A549 (cell line): ENCODE data around the gene TSHZ2. TPM values are rescaled to one million over a fixed set of nuclear protein-coding genes. Genes with fewer than 3 reads are reported as not detected.

Source experiments
- ATAC-seq, 2 experiments: fragments of 200-7000 bp in 1 of 2; fragments of >200 bp in 1 of 2; cut with Nextera tagmentation in 1 of 2; cut with Tn5 transposase in 1 of 2; 3 replicates each; pipeline versions ENCODE4 v1.8.0 to v1.9.1; 2018 to 2020; ENCODE audit warnings: mild to moderate bottlenecking in 1 of 2, moderate library complexity in 1 of 2
- CTCF ChIA-PET: fragments of 300-600 bp; sonication (Branson Sonifier 250); formaldehyde crosslinking; extraction: SDS; loops from one replicate; lab custom pipeline; 2021; ENCODE audit warnings: antibody characterized with exemption, inconsistent platforms; lab: Yijun Ruan, JAX
- POLR2A ChIA-PET: fragments of 350-600 bp; formaldehyde crosslinking; extraction: SDS; loops from one replicate; lab custom pipeline; 2021; ENCODE audit warnings: antibody characterized with exemption, inconsistent platforms; lab: Yijun Ruan, JAX
- DNase-seq, 2 experiments: peaks; one replicate each; pipeline versions ENCODE4 v3.0.0 to v3.0.0-alpha.2; 2011 to 2016; ENCODE audit warnings: low read depth in 1 of 2, low spot score in 1 of 2
- FAIRE-seq: peaks from 2 replicates; lab custom pipeline; 2011; peaks lifted over from hg19 to GRCh38; lab: Jason Lieb, UNC
- H3K27ac ChIP-seq, 2 experiments: fragments of >200 bp; sonication (Bioruptor Twin); formaldehyde crosslinking; 3 replicates each; pipeline ENCODE4 v1.5.1; 2016 to 2017
- H3K4me1 ChIP-seq: fragments of >200 bp; sonication (Bioruptor Twin); formaldehyde crosslinking; 3 replicates; pipeline ENCODE4 v1.6.1; 2016
- H3K4me2 ChIP-seq: fragments of >200 bp; sonication (Bioruptor Twin); formaldehyde crosslinking; 3 replicates; pipeline ENCODE4 v1.6.1; 2016
- H3K4me3 ChIP-seq: fragments of >200 bp; sonication (Bioruptor Twin); formaldehyde crosslinking; 3 replicates; pipeline ENCODE4 v1.5.1; 2016
- H3K9me3 ChIP-seq: fragments of >200 bp; sonication (Bioruptor Twin); formaldehyde crosslinking; 3 replicates; pipeline ENCODE4 v1.6.1; 2016
- CHD2 ChIP-seq: fragments of 150-350 bp; IDR thresholded peaks from 2 replicates; pipeline ENCODE4 v1.6.1; 2014; ENCODE audit warnings: low read length; ENCODE audit not compliant: partially characterized antibody
- CTCF ChIP-seq: fragments of >200 bp; sonication (Bioruptor Twin); formaldehyde crosslinking; IDR thresholded peaks from 3 replicates; pipeline ENCODE4 v1.5.1; 2016
- E2F6 ChIP-seq: IDR thresholded peaks from 2 replicates; pipeline ENCODE4 v1.6.1; 2012; ENCODE audit warnings: low read depth, borderline replicate concordance
- FOSL2 ChIP-seq, 2 experiments: fragments of 450-650 bp in 1 of 2; fragments of >200 bp in 1 of 2; sonication (Bioruptor Twin) in 1 of 2; formaldehyde crosslinking; IDR thresholded peaks; 2 replicates each; pipeline versions ENCODE4 v1.5.0 to v1.6.1; 2016 to 2020; ENCODE audit warnings: mild to moderate bottlenecking in 1 of 2, moderate library complexity in 1 of 2
- FOXS1 ChIP-seq: fragments of 250-450 bp; sonication (Bioruptor Pico); IDR thresholded peaks from 2 replicates; pipeline ENCODE4 v1.5.0; 2020; ENCODE audit warnings: mild to moderate bottlenecking, moderate library complexity
- JUN ChIP-seq, 2 experiments: fragments of >200 bp; sonication (Bioruptor Twin); formaldehyde crosslinking; IDR thresholded peaks; 2 replicates in 1 of 2; 3 replicates in 1 of 2; pipeline ENCODE4 v1.6.1; 2016 to 2017
- MAFK ChIP-seq: fragments of 450-650 bp; IDR thresholded peaks from 2 replicates; pipeline ENCODE4 v1.6.1; 2014; ENCODE audit not compliant: partially characterized antibody
- NFE2L2 ChIP-seq: fragments of 150-350 bp; conservative IDR thresholded peaks from 2 replicates; pipeline ENCODE4 v1.6.1; 2014; ENCODE audit warnings: low read length
- POLR2A ChIP-seq: IDR thresholded peaks from 2 replicates; pipeline ENCODE4 v1.6.1; 2012; ENCODE audit warnings: mild to moderate bottlenecking, low read length
- RAD21 ChIP-seq, 2 experiments: fragments of >200 bp in 1 of 2; sonication (Bioruptor Twin) in 1 of 2; formaldehyde crosslinking in 1 of 2; IDR thresholded peaks in 1 of 2; conservative IDR thresholded peaks in 1 of 2; 2 replicates in 1 of 2; 3 replicates in 1 of 2; pipeline ENCODE4 v1.6.1; 2012 to 2018; ENCODE audit warnings: inconsistent platforms in 1 of 2
- REST ChIP-seq: fragments of 200-600 bp; sonication (generic); IDR thresholded peaks from 2 replicates; pipeline ENCODE4 v1.6.1; 2016; ENCODE audit warnings: antibody characterized with exemption, mild to moderate bottlenecking, moderate library complexity
- SREBF2 ChIP-seq: fragments of 450-650 bp; IDR thresholded peaks from 2 replicates; pipeline ENCODE4 v1.6.1; 2014; ENCODE audit warnings: mild to moderate bottlenecking, moderate library complexity
- USF2 ChIP-seq: fragments of 450-650 bp; IDR thresholded peaks from 2 replicates; pipeline ENCODE4 v1.6.1; 2014; ENCODE audit warnings: antibody characterized with exemption
- ZFP36 ChIP-seq: fragments of 450-650 bp; IDR thresholded peaks from 2 replicates; pipeline ENCODE4 v1.6.1; 2014; ENCODE audit warnings: borderline replicate concordance; ENCODE audit not compliant: partially characterized antibody
- WGBS: methylation state at CpG from one replicate; pipeline ENCODE4 v1.1.6; 2017; ENCODE audit errors: missing lambda C conversion rate; 5-methylcytosine and 5-hydroxymethylcytosine counted together
- polyA plus RNA-seq, 4 experiments: library from polyadenylated mRNA; depleted of rRNA in 3 of 4; stranded (reverse); fragments of >200 nt; fragmentation: RNase III in 1 of 4; extraction: RNeasy Plus Mini Kit Qiagen cat#74134 plus additional on column Dnase treatment in 1 of 4; gene quantifications; 2 replicates in 3 of 4; 3 replicates in 1 of 4; pipeline ENCODE4 v1.2.3, GENCODE V29; 2011 to 2017

Gene TSHZ2
- polyA plus RNA-seq, 2 of the 4 experiments (the other 2 are of a cell fraction) = not detected

GRCh38 chr20:53222416-53222815, 250.3 kb downstream of the TSHZ2 start (continued):
- TF ChIP-seq E2F6 = no peak

GRCh38 chr20:53222932-53223331, 250.8 kb downstream of the TSHZ2 start:
- no peak for ATAC-seq
- Histone ChIP-seq H3K9me3 (no peaks in the 10 kb centered on the region; the same call in 2 of the 3 replicates), H3K27ac (no peak overlapping the region), H3K4me1 (no peaks in the 10 kb centered on the region), H3K4me3 (no peak overlapping the region), H3K4me2 (no peak overlapping the region)
- no peak for DNase-seq
- WGBS = 5% methylated on average over 3 of the region's 3 CpGs
- ChIA-PET POLR2A (interaction anchor here (0.8 kb wide), 1 partner anchor 85 kb away, joined by 3 read pairs; no protein-coding TSS in a partner anchor), CTCF (interaction anchor here (0.8 kb wide), 1 partner anchor 13 kb away, joined by 3 read pairs; no protein-coding TSS in a partner anchor)
- peak; percentile 59 for TF ChIP-seq MAFK
- no peak for TF ChIP-seq POLR2A
- no peak for FAIRE-seq

GRCh38 chr20:53223626-53224172, 251.5 kb downstream of the TSHZ2 start:
- TF ChIP-seq CHD2 (no peak), USF2 (no peak), RAD21 (conservative IDR thresholded peaks at IDR 0.05 in 1 of 2, IDR thresholded peaks at IDR 0.05 in 1 of 2) (no peak), SREBF2 (no peak), FOSL2 (IDR thresholded peaks at IDR 0.05) (no peak), FOSL2 (CRISPR knock-in tag; IDR thresholded peaks at IDR 0.05) (no peak), REST (no peak)
- TF ChIP-seq, all 56 proteins: peak for 0
- DNase-seq = no peak
- ATAC-seq = no peak
- H3K9me3 ChIP-seq = no peaks in the 10 kb centered on the region; the same call in 2 of the 3 replicates
- no peak overlapping the region for H3K4me3 ChIP-seq
- 69% methylated on average over 5 of the region's 5 CpGs for WGBS
- ChIA-PET POLR2A (interaction anchor here (0.8 kb wide), 1 partner anchor 86 kb away, joined by 3 read pairs; no protein-coding TSS in a partner anchor), CTCF (interaction anchor here (0.7 kb wide), 1 partner anchor 16 kb away, joined by 3 read pairs; no protein-coding TSS in a partner anchor)
- H3K4me1 ChIP-seq = no peaks in the 10 kb centered on the region
- FAIRE-seq = no peak
- no peak overlapping the region for H3K27ac ChIP-seq
- H3K4me2 ChIP-seq = no peak overlapping the region

GRCh38 chr20:53224851-53225250, 252.7 kb downstream of the TSHZ2 start:
- H3K4me2 ChIP-seq = no peak overlapping the region
- FAIRE-seq = no peak
- H3K9me3 ChIP-seq = no peaks in the 10 kb centered on the region; the same call in 2 of the 3 replicates
- no peaks in the 10 kb centered on the region for H3K4me1 ChIP-seq
- TF ChIP-seq FOXS1 (CRISPR knock-in tag) (no peak), NFE2L2 (no peak), CTCF (no peak), ZFP36 (no peak), SREBF2 (no peak), JUN (IDR thresholded peaks at IDR 0.05) (no peak), POLR2A (no peak)
- WGBS = 65% methylated on average over 1 of the region's 1 CpG
- no peak for DNase-seq
- H3K4me3 ChIP-seq = no peak overlapping the region
- POLR2A ChIA-PET = no interaction called here
- CTCF ChIA-PET = interaction anchor here (0.7 to 2.0 kb wide), 2 partner anchors 9 to 17 kb away, joined by 3 to 5 read pairs; no protein-coding TSS in a partner anchor
- no peak for ATAC-seq
- no peak overlapping the region for H3K27ac ChIP-seq
